NCI-H1092 (cell line): ENCODE results near the gene MEF2C.

Experiments used
- DNase-seq: peaks from one replicate; lab custom pipeline; 2025; lab: John Stamatoyannopoulos, UW

Gene MEF2C

DNA sequence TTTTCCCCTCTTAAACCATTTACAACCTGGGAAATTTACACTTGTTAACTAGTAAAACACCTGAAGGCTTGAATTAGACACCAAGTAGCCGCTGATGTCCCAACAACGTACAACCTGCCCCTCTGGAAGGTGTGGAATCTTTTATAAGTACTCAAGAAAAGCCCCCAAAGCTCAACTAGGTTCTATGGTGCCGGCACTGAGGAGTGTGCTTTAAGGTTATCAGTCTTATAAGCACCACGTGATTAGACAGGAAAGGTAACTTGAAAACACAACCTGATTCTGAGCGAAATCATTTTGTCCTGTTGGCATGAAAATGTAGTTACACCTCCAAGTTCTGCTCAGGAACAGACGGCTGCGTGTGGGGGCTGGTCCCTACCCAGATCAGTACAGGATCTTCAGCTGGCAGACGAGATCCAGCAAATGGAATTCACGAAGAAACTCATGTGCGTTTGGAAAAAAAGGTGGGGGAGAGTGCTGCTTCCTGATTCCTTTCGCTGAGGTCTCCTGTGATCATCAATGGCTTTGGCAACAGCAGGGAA lies 195.5 kb downstream of the MEF2C start:
- no peak for DNase-seq

DNA sequence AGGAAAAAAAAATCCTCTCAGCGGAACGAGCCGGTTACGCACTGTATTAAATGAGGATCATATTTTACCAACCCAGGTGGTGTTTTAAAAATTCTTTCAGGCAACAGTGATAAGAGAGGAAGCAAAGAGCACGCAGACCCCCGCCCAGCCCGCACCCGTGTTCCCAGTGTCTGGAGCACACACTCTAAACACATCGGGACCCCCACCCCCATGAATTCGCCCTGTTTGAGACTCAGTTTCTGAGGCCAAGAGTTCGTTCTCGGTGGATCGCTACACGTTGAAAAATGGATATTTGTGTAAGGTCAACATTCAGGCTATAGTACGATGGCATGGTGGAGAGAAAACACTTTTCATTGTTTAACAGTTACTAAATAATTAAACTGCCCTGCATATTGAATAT lies 196.3 kb downstream of the MEF2C start:
- no peak for DNase-seq

DNA sequence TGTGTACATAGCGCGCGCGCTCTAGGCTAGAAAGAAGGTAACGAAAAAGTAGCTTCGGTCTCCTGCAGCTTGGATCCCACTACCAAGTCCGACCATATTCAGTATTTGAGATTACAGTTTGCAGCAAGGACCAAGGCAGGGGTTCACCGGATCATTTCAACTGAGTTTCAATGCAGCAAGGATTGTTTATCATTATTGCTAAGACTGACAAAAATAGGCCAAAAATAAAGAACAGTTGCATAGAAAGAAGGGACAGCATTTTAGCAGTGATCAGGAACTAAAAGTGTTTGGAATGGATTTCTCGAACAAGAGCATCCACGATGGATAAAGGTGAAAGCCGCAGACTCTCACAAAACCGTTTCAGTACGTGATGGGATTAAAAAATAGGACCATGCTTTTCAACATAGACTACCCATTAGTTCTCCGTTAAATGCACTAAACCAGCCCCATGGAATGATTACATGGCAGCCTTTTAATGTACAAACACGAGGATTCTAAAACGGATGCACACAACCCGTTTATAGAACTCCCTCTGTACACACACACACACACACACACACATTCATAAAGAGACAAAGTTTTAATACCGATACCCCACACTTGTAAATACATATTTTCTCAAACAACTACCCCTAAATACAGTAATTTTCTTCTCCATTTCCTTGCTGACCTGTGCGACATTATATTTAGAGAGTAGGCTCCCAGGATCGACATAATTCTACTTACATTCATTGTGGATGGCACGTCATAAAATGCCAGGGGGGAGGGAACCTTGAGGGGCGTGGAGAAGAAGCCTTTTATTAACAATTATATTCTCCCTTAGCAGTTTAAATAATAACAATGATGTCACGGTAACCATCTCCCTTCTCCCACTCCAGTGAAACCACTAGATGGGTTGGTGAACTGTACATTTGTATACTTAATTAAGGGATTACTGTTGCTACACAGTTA lies 197.1 kb downstream of the MEF2C start:
- no peak for DNase-seq

DNA sequence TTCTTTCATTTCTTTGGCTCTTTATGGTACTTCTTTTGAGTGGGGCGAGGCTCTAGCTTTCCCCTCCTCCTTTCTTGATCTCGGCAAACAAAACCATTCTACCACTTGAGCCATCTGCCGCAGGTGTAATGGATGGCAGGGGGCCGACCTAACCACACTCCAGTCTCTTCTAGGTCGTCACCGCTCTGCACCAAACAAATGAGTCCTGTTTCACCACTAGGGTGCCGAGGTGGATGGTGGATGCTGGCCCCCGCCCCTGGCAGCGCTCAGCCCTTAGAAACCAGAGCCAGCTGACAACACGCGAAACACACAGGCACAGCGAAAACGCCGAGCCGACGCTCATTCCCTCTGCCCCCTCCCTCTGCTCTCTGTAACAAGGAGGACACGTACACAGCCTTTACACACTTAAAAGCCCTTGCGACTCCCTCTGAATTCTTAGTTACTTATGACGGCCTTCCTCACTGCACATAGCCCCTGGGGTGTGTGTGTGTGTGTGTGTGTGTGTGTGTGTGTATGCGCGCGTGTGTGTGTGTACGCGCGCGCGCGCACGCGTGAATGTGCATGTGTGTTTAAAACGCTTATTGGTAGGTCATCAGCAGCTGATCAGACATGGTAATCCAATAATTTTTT lies 199.4 kb downstream of the MEF2C start:
- DNase-seq, result peak; percentile 73

DNA sequence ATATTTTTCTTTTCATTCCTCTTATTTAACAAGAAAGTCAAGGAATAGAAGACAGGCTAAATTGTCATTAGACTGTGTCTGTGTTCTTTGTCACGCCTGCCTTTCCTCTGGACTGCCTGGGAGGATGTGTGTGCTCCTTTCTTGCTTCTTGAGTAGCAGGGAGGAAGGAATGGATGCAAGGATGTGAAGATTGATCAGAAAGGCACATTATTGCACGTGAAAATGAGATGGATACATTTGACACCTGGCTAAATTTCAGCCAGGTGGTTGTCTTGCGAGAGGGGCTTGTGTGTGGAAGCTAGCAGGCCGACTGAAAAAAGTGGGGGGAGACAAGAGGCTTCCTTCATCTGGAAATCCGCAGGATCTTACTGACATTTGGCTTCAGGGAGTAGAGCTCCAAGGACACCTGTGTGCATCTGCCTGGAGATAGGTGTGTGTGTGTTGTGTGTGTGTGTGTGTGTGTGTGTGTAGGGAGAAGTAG lies 200.1 kb downstream of the MEF2C start:
- DNase-seq, result no peak

DNA sequence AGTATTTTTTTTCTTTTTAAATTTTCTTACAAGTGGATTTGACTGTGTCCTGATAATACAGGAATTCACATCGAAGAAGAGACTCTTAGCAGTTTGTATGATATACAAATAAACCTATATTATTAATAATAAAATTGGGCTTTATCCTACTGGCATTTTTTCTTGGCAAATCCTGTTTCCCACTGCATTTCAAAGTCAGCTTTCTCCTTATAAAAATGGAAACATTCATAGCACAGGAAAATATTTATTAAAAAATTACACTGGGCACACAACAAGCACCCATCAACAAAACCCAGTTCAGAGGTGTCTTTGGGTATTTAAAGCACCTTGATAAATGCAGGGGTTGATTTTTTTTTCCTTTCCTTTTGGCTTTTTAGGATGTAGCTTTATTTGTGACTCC lies 200.9 kb downstream of the MEF2C start:
- no peak for DNase-seq

DNA sequence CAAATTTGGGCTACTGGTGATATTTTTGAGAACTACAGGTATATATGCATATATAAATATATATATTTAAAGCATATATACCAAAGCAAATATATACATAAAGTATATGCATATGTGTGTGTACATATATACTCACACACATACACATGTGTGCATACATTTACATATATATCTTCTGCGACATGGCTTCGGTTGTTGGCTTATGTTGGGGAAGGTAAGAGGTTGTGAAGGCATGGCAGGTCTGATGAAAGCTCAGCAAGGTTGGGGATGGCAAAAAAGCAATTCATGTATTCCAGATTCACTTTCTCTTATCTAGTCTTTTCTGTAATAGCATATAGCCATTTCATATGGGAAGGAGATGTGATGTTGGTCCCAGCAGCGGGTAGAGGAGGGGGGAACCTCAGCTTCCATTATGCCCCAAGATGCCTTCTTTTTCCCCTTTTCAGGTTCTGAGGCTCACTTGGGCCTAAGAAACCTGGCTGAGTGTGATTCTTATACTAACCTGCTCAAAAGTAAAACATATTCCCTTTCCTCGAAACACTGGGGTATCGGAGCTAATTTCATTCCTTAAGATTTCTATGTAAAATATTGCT lies 201.7 kb downstream of the MEF2C start:
- DNase-seq, result no peak

DNA sequence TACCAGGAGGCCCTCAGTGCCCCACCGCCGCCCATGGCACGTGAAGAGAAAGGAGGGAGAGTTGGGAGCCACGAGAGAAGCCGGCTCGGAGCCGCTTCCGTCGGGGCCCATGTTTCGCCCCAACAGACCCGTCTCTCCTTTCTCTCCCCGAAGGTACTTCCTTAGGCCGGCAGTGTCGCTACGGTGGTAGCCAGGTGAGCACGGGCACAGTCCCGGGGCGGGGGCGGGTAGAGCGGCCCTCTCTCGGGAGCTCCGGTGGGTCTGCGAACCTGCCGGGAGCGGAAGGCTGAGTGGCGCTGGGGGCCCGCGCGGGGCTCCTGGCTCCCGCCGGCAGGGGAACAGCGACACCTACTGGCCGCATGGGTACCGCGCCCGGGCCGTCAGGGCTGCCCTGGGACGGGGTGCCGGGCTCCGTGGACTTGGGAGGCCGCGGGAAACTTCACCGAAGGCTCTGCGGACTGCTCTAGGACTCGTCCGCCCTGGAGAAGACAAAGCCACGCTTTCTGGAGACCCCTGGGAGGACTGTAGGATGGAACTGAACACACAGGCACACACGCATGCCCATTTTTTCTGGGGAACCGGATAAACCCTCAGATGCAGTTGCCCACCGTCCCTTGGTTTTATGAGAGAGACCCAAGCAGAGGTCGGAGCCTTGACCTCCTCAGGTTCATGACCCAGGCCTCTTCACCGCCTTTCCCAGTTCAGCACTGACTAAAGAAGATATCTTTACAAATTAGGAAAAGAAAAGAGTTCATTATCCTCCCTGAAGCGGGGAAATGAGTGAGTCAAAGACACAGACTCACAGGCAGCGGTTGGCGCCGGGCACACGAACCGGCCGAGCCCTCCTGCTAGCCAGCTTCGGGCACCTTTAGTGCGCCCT lies 202.5 kb downstream of the MEF2C start:
- DNase-seq, result peak; percentile 21

DNA sequence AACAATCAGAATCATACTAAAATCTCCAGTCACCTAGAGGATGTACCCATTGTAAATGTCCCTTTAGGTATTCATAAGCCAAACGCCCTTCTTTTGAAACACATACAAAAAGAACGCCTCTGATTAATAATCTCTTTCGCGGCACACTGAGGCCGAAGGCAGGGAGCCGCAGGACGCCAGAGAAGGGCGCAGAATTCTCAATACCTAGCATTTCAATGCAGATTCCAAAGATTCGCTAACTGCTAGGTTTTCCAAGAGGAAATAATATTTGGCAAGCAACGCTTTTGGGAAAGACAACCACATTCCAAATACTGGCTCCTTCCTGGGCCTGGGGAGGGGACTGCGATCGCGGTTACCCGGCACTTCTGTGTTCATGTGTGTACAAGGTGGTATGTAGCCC lies 203.3 kb downstream of the MEF2C start:
- no peak for DNase-seq

DNA sequence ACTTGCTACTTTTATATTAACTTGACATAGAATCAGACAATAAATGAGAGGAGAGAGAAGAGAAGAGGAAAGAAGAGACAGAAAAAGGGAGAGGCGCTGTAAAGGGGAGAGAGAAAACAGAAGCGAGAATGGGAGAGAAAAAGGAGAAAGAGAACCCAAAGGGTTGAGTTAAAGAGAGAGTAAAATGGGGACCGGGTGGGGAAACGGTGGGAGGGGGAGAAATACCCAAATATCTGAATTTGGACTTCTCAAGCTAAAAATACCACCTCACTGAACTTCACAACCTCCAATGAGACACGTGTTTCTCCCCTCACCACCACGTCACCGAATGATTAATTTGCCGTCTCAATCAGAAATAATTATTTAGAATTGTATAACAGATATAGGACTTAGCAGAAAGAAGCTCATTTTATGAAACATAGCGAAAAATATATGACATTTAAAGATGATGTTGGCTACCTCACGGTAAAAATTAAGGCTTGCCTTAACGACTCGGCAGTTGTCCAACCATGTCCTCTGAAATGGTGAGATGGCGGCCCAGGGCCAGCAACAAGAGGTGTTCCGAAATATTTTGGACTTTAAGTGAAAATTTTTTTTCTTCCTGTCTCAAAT lies 204.1 kb downstream of the MEF2C start:
- DNase-seq, result no peak

DNA sequence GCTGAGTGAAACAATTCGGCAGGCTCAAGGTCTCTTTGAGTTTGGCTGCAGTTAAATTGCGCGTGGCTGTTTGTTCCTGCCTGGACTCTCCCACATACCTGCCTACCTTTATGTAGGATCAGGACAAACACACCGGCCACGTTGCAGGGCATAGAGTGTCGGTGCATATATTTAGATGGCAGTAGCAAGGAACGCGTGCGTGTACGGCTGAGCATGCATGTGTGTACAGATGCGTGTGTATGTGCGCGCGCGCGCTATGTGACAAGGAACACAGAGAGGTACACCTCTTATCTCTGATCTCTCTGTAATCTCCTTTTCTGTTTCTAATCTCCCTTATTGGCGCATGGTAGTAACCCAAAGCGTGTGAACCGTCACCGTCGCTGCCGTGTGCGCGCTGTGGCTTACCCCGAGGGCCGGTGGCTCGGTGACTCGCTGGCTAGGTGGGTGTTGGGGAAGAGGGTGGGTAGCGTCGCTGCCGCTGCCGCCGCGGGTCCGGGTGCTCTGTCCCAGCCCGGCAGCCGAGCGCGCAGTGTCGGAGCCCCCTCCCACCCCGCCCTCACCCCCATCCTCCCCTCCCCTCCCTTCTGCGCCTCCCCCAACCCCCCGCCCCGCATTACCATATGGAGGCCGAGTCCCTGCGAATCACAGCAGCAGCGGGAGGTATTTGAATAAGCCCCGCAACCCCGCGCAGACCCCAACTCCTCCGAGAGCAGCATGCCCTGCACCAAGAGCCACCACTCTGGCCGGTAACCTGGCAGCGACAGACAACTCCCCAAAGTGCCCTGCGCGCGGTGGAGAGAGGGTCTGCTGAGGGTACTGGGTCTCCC lies 204.8 kb downstream of the MEF2C start:
- no peak for DNase-seq

DNA sequence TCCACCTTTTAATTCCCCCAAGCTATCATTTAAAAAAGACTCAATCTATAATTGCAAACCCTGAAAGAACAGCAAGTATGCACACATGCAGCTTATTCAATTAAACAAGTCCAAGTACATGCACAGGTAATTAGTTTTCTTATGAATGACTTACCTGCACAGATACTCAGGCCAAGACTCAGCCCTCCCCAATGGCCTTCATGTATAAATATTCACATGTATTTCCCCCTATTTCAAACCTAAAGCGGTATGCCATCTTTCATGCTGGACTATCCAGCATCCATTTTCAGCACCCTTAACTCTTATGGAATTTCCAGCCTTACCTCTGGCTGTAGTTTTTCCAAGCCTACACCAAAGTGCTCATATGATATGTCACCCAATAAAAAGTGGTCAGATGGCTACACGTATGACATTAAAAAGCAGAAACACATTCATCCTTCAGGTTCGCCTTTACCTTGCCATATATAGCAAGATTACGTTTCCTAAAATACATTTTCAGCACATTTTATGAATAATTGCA lies 205.5 kb downstream of the MEF2C start:
- DNase-seq, result no peak

DNA sequence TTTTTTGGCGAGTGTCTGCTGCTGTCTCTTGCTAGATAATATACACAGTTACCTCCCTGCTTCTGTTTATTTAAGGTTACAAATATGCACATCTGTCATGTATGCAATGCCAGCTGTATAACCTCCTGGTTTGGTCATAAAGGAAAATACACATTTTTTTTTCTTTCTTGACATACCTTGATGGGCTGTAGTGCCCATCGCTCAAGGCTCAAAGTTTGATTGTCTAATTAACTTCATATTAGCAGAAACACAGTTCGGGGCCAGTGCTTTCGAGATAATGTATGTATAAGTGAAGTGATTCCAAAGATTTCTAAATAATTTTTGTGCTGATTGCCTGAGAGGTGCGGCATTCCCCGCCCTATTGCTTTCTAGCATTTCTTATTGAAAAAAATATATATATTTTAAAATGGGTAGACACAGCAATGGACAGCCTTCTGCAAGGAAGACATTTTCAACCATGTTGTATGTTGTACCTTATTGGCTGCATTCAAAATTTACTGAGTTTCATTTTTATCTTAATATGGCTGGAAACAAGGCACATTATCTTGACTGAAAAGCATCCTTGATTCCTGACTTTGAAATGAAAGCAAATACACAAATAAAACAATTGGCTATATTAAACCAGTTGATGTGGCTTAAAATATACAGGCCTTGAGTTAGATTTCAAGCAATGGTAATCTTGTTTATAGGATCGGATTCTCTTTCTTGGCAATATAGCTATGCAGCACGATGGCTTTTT lies 206.2 kb downstream of the MEF2C start:
- no peak for DNase-seq

DNA sequence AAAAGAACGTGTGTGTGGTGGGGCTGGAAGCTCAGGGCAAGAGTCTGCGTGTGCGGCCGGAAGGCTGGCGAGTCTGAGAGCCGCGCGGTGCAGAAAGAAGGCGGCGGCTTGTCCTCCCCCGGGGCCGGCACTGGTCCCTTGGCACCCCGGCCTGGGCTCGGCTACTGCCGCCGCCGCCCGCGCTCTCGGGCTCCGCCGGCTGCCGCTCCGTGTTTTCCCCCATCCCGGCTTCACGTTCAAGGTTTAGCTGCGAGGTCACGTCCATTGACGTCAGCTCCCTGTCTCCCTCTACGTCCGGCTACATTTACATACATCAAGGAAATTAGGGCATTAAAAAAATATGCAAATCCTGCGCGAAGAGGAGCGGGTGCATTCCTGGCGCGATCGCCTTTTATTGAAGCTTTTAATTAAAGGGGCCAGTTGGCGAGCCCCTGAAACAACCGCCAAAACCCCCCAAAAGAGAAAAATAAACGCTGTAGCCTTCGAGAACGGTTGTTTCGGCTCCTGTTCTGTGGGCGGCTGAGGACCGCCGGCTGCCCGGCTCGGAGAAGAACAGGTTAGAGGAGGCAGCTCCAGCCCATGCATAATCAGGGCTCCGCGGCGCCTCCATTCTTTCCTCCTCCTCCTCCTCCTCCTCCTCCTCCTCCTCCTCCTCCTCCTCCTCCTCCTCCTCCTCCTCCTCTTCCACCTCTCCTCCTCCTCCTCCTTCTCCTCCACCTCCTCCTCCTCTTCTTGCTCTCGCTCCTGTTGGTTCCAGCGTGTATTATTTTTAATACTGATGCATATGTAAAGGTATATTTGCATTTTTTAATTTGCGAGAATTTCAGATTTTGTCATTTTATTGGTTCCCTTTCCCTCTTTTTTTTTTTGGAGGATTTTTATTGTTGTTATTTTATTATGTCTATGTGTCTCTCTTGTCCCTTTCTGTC lies 207.0 kb downstream of the MEF2C start:
- DNase-seq, result peak; percentile 83

DNA sequence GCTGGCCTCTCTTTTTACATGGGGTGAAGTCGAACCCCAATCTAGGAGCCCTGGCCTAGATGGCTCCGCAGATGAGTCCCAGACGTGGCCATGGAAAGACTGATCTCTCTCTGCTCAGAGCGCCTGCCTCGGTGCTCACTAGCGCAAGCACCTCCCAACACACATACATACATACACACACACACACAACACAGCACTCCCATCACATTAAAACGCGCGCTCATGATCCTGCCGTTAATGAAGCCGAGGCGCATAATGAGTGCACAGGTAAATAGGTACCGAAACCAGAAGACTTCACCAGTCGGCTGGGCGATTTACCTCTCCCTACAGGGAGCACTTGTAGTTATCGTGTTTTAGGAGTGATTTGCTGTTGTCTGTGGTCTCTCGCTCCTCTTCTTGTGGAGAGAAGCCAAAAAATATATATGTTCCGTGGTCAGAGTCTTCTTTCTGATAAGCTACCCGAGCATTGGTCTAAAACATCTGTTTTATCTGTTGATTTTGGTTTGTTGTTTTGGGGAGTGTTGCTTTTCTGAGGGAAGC lies 207.7 kb downstream of the MEF2C start:
- DNase-seq, result no peak

DNA sequence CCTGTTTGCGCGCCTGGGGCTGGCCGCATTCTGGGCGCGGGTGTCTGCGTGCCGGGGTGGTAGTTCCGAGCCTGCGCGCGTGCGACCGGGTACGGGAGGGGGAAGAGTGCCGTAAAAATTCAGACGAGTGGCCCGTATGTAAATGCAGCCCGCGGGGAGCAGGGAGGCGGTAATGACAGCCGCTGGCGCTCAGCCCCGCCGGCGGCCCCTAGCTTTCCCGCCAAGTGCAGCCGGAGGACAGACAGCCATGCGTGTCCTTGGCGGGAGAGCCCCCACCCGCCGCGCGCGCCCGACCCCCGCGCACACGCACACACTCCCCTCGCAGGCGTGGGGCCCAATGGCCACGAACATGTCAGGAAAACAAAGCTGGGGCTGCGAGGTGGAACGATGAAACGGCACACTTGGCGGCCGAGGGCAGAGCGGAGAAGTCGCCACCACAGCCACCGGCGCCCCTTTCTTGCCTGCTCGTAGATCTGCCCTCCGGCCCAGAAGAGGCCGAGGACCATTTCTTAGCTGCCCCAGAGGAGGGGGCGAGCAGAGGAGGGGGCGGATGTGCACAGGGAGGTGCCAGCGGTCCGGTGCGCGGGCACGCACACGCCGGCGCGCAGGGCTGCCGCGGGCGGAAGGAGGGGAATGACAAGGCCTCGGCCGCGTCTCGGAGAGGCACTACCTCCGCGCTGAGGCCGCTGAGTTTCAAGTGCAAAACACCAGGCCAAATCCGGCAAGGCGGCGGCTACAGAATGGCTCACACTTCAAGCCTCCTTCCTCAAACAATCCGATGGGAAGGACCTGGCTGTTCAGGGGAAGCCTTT lies 208.4 kb downstream of the MEF2C start:
- peak; percentile 47 for DNase-seq
